DND-41 (cell line): ENCODE results near the gene NRL.
A peak's percentile ranks its signal among the peaks of the same experiment; 100 is the strongest.

Source experiments
- ATAC-seq: fragments of 200-7000 bp; cut with Tn5 transposase; 3 replicates; pipeline ENCODE4 v1.9.1; 2021; ENCODE audit warnings: low read depth; ENCODE audit not compliant: insufficient read depth
- DNase-seq: peaks from one replicate; pipeline ENCODE4 v3.0.0-alpha.2; 2020
- H2AFZ ChIP-seq: 2 replicates; pipeline ENCODE4 v1.6.0; 2012; ENCODE audit warnings: low read depth, low read length
- H3K27ac ChIP-seq: 2 replicates; pipeline ENCODE4 v1.5.1; 2012; ENCODE audit warnings: low read length, inconsistent platforms
- H3K27me3 ChIP-seq: fragments of 200-600 bp; sonication (generic); 2 replicates; pipeline ENCODE4 v1.6.0; 2012; ENCODE audit warnings: low read length, mild to moderate bottlenecking, inconsistent platforms; ENCODE audit not compliant: insufficient read depth, poor library complexity
- H3K36me3 ChIP-seq: 2 replicates; pipeline ENCODE4 v1.5.1; 2012; ENCODE audit warnings: low read length, inconsistent platforms; ENCODE audit not compliant: insufficient read depth
- H3K4me1 ChIP-seq: 2 replicates; pipeline ENCODE4 v1.5.1; 2012; ENCODE audit warnings: mild to moderate bottlenecking, low read length; ENCODE audit not compliant: insufficient read depth
- H3K4me2 ChIP-seq: 2 replicates; pipeline ENCODE4 v1.6.0; 2012; ENCODE audit warnings: mild to moderate bottlenecking, moderate library complexity, low read length, inconsistent platforms; ENCODE audit not compliant: insufficient read depth
- H3K4me3 ChIP-seq, 2 experiments: fragments of 200-600 bp in 1 of 2; shearing (Covaris generic) in 1 of 2; 2 replicates each; pipeline ENCODE4 v1.5.1; 2012 to 2016; ENCODE audit warnings: inconsistent platforms in 2 of 2, low read length in 2 of 2, mild to moderate bottlenecking in 2 of 2, low read depth in 1 of 2, moderate library complexity in 1 of 2
- H3K79me2 ChIP-seq: 2 replicates; pipeline ENCODE4 v1.6.0; 2012; ENCODE audit warnings: low read length, inconsistent platforms; ENCODE audit not compliant: insufficient read depth
- H3K9ac ChIP-seq: 2 replicates; pipeline ENCODE4 v1.6.0; 2012; ENCODE audit warnings: low read depth, mild to moderate bottlenecking, inconsistent platforms, low read length, moderate library complexity
- H3K9me3 ChIP-seq: 2 replicates; pipeline ENCODE4 v1.5.1; 2012; ENCODE audit warnings: low read length, moderate library complexity, mild to moderate bottlenecking, inconsistent platforms; ENCODE audit not compliant: insufficient read depth, severe bottlenecking
- H4K20me1 ChIP-seq: 2 replicates; pipeline ENCODE4 v1.6.0; 2012; ENCODE audit warnings: low read length; ENCODE audit not compliant: insufficient read depth
- EZH2 ChIP-seq: IDR thresholded peaks from 3 replicates; pipeline ENCODE4 v1.6.1; 2012; ENCODE audit warnings: borderline replicate concordance, low read depth, mild to moderate bottlenecking, moderate library complexity, low read length, inconsistent platforms; ENCODE audit not compliant: severe bottlenecking
- TF ChIP-seq, protein P1 (sequence below): IDR thresholded peaks from 2 replicates; pipeline ENCODE4 v1.5.1; 2012; ENCODE audit warnings: borderline replicate concordance, low read length, moderate library complexity, mild to moderate bottlenecking; ENCODE audit not compliant: poor library complexity, severe bottlenecking; ENCODE audit errors: extremely low read depth

NRL gene

DNA sequence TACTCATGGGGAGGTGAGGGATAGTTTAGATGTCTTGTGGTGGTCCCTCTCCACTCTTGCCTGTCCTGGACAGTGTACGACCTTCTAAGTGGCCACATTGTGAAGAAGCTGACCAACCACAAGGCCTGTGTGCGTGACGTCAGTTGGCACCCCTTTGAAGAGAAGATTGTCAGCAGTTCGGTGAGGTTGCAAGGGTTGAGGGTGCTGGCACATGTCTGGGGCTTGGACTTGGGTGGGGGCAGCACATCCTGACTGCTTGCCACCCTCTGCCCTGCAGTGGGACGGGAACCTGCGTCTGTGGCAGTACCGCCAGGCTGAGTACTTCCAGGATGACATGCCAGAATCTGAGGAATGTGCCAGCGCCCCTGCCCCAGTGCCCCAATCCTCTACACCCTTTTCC is 8.1 kb upstream of the NRL start:
- Histone ChIP-seq H3K27ac (0 out of 2 replicates have a peak overlapping the region, but pooled peaks have one; percentile 16), H3K79me2 (no peaks in the 10 kb centered on the region), H3K9ac (no peak overlapping the region), H3K4me2 (no peak overlapping the region), H3K4me1 (no peaks in the 10 kb centered on the region), H3K36me3 (peaks cover 59% of the 10 kb centered on the region), H3K9me3 (no peaks in the 10 kb centered on the region), H2AFZ (no peak overlapping the region), H3K4me3 (no peak overlapping the region), H4K20me1 (no peaks in the 10 kb centered on the region), H3K27me3 (no peaks in the 10 kb centered on the region)
- ATAC-seq: no peak
- DNase-seq: no peak
- TF ChIP-seq EZH2: no peak
- TF ChIP-seq, protein P1, sequence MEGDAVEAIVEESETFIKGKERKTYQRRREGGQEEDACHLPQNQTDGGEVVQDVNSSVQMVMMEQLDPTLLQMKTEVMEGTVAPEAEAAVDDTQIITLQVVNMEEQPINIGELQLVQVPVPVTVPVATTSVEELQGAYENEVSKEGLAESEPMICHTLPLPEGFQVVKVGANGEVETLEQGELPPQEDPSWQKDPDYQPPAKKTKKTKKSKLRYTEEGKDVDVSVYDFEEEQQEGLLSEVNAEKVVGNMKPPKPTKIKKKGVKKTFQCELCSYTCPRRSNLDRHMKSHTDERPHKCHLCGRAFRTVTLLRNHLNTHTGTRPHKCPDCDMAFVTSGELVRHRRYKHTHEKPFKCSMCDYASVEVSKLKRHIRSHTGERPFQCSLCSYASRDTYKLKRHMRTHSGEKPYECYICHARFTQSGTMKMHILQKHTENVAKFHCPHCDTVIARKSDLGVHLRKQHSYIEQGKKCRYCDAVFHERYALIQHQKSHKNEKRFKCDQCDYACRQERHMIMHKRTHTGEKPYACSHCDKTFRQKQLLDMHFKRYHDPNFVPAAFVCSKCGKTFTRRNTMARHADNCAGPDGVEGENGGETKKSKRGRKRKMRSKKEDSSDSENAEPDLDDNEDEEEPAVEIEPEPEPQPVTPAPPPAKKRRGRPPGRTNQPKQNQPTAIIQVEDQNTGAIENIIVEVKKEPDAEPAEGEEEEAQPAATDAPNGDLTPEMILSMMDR: no peak

- peaks cover 64% of the 10 kb centered on the region for H3K36me3 ChIP-seq
- H3K4me1 ChIP-seq: no peaks in the 10 kb centered on the region
- no peak overlapping the region for H2AFZ ChIP-seq
- DNase-seq (no peak), ATAC-seq (0 out of 3 replicates have a peak, but pooled peaks have one; percentile 16)
- H3K4me2 ChIP-seq: no peak overlapping the region
- no peaks in the 10 kb centered on the region for H4K20me1 ChIP-seq
- TF ChIP-seq, protein P1: no peak
- TF ChIP-seq EZH2: no peak
- H3K4me3 ChIP-seq: no peak overlapping the region
- H3K27ac ChIP-seq: 0 out of 2 replicates have a peak overlapping the region, but pooled peaks have one; percentile 16
- no peaks in the 10 kb centered on the region for H3K9me3 ChIP-seq
- H3K9ac ChIP-seq: no peak overlapping the region
- no peaks in the 10 kb centered on the region for H3K79me2 ChIP-seq
- no peaks in the 10 kb centered on the region for H3K27me3 ChIP-seq
These were observed 7.7 kb upstream of the NRL start for GRCh38 chr14:24122416-24122815.

DNA sequence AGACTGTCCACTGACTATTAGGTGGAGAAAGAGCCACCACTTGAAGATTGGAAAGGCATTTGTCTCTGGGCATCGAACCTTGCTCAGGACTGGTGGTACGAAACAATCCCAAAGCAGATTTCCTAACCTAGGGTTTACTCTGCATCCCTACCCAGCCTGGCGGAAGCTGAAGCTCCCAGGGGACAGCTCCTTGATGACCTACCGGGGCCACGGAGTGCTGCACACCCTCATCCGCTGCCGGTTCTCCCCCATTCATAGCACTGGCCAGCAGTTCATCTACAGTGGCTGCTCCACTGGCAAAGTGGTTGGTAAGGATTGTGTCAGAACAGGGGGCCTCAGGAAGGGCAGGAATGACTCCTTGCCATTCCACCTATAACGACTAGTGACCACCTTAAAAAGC is 6.5 kb upstream of the NRL start:
- H3K9ac ChIP-seq: no peak overlapping the region
- no peak overlapping the region for H2AFZ ChIP-seq
- H3K27ac ChIP-seq: no peak overlapping the region
- ATAC-seq (no peak), DNase-seq (no peak)
- H3K4me1 ChIP-seq: peaks cover 9% of the 10 kb centered on the region
- peaks cover 76% of the 10 kb centered on the region for H3K36me3 ChIP-seq
- no peaks in the 10 kb centered on the region for H4K20me1 ChIP-seq
- H3K4me2 ChIP-seq: no peak overlapping the region
- TF ChIP-seq, protein P1: no peak
- TF ChIP-seq EZH2: no peak
- H3K27me3 ChIP-seq: no peaks in the 10 kb centered on the region
- H3K79me2 ChIP-seq: peaks cover 5% of the 10 kb centered on the region; the same call in 1 of the 2 replicates
- no peak overlapping the region for H3K4me3 ChIP-seq
- H3K9me3 ChIP-seq: no peaks in the 10 kb centered on the region

DNA sequence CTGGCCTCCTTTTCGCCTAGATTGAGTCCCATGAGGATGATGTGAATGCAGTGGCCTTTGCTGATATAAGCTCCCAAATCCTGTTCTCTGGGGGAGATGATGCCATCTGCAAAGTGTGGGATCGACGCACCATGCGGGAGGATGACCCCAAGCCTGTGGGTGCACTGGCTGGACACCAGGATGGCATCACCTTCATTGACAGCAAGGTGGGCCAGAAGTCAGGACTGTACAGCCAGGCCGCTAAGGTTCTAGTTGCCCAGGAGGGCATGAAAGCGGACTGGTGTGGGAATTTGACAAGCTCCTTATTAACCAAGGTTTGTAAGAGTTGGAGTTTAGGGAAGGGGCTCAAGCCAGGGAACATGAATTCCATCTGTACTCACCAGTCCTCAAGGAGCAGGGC is 4.9 kb upstream of the NRL start:
- H3K27me3 ChIP-seq: no peaks in the 10 kb centered on the region
- ATAC-seq (no peak), DNase-seq (no peak)
- no peaks in the 10 kb centered on the region for H4K20me1 ChIP-seq
- no peak overlapping the region for H3K4me2 ChIP-seq
- peaks cover 16% of the 10 kb centered on the region for H3K79me2 ChIP-seq
- H2AFZ ChIP-seq: no peak overlapping the region
- TF ChIP-seq EZH2: no peak
- TF ChIP-seq, protein P1: no peak
- H3K4me3 ChIP-seq: no peak overlapping the region
- H3K9me3 ChIP-seq: no peaks in the 10 kb centered on the region
- H3K36me3 ChIP-seq: peaks cover 76% of the 10 kb centered on the region
- peaks cover 19% of the 10 kb centered on the region for H3K4me1 ChIP-seq
- H3K27ac ChIP-seq: no peak overlapping the region
- H3K9ac ChIP-seq: no peak overlapping the region
